SK-N-MC (cell line): ENCODE data around the gene FMN2.
"Not testable (repeated sequence)": the region's sequence is repeated elsewhere in the genome, so short reads cannot be mapped to it uniquely, and the experiment has no call there.

Source experiments
- DNase-seq: peaks from one replicate; pipeline ENCODE4 v3.0.0-alpha.2; 2011; ENCODE audit warnings: low read depth, low spot score
- H3K27ac ChIP-seq: fragments of 200-600 bp; sonication (generic); 2 replicates; pipeline ENCODE4 v1.5.1; 2016; ENCODE audit warnings: mixed run types
- H3K36me3 ChIP-seq: fragments of 200-600 bp; sonication (generic); 2 replicates; pipeline ENCODE4 v1.6.1; 2017; ENCODE audit warnings: antibody characterized with exemption, low read length, mixed read lengths; ENCODE audit not compliant: insufficient read depth
- H3K4me3 ChIP-seq: fragments of 200-600 bp; sonication (generic); 2 replicates; pipeline ENCODE4 v1.5.1; 2016
- H3K9ac ChIP-seq: fragments of 200-600 bp; sonication (generic); 2 replicates; pipeline ENCODE4 v1.8.0; 2017; ENCODE audit warnings: mixed run types, mixed read lengths; ENCODE audit not compliant: insufficient read length
- H3K9me3 ChIP-seq: fragments of 200-600 bp; sonication (generic); 2 replicates; pipeline ENCODE4 v1.6.1; 2017; ENCODE audit warnings: low read depth, mild to moderate bottlenecking, antibody characterized with exemption, low read length, moderate library complexity, mixed read lengths
- EZH2 ChIP-seq: fragments of 200-600 bp; sonication (generic); IDR thresholded peaks from one replicate; pipeline ENCODE4 v1.6.1; 2017; ENCODE audit warnings: antibody characterized with exemption
- FOXP2 ChIP-seq: optimal IDR thresholded peaks from 2 replicates; pipeline ENCODE3; 2011; ENCODE audit warnings: mild to moderate bottlenecking, moderate library complexity; ENCODE audit not compliant: insufficient read depth; ENCODE audit errors: extremely low read length, control extremely low read depth
- POLR2AphosphoS5 ChIP-seq: IDR thresholded peaks from 2 replicates; pipeline ENCODE4 v1.6.1; 2012; ENCODE audit warnings: mild to moderate bottlenecking, low read depth, low read length, borderline replicate concordance

FMN2 gene

GRCh38 chr1:240247899-240248298 is 156.2 kb downstream of the FMN2 start:
- TF ChIP-seq EZH2: no peak
- no peak for TF ChIP-seq FOXP2
- no peak for TF ChIP-seq POLR2AphosphoS5
- DNase-seq: no peak
- no peak overlapping the region for H3K27ac ChIP-seq

GRCh38 chr1:240254006-240254405 is 162.3 kb downstream of the FMN2 start:
- no peak for DNase-seq
- Histone ChIP-seq H3K9ac (no peak overlapping the region), H3K36me3 (no peaks in the 10 kb centered on the region), H3K27ac (no peak overlapping the region), H3K4me3 (no peak overlapping the region), H3K9me3 (no peaks in the 10 kb centered on the region)
- no peak for TF ChIP-seq EZH2
- no peak for TF ChIP-seq FOXP2
- TF ChIP-seq POLR2AphosphoS5: no peak

More at GRCh38 chr1:240247899-240248298, 156.2 kb downstream of the FMN2 start:
- no peaks in the 10 kb centered on the region for H3K9me3 ChIP-seq
- H3K4me3 ChIP-seq: no peak overlapping the region
- H3K36me3 ChIP-seq: no peaks in the 10 kb centered on the region
- no peak overlapping the region for H3K9ac ChIP-seq

GRCh38 chr1:240254778-240255291 is 163.2 kb downstream of the FMN2 start:
- TF ChIP-seq FOXP2 (no peak), POLR2AphosphoS5 (no peak), EZH2 (no peak)
- Histone ChIP-seq H3K27ac (no peak overlapping the region), H3K9me3 (no peaks in the 10 kb centered on the region), H3K36me3 (no peaks in the 10 kb centered on the region), H3K9ac (no peak overlapping the region), H3K4me3 (no peak overlapping the region)
- DNase-seq: no peak

- Histone ChIP-seq H3K36me3 (no peaks in the 10 kb centered on the region), H3K27ac (no peak overlapping the region), H3K4me3 (no peak overlapping the region), H3K9me3 (no peaks in the 10 kb centered on the region), H3K9ac (no peak overlapping the region)
- TF ChIP-seq EZH2 (no peak), FOXP2 (no peak), POLR2AphosphoS5 (no peak)
- DNase-seq: no peak
Observed at GRCh38 chr1:240255922-240256321, 164.2 kb downstream of the FMN2 start.

- DNase-seq: no peak
- H3K4me3 ChIP-seq: no peak overlapping the region
- TF ChIP-seq EZH2 (no peak), FOXP2 (no peak), POLR2AphosphoS5 (no peak)
- H3K9me3 ChIP-seq: no peaks in the 10 kb centered on the region
- H3K36me3 ChIP-seq: no peaks in the 10 kb centered on the region
- H3K27ac ChIP-seq: no peak overlapping the region
- H3K9ac ChIP-seq: no peak overlapping the region
Observed at GRCh38 chr1:240256836-240257503, 165.3 kb downstream of the FMN2 start.

- H3K9ac ChIP-seq: no peak overlapping the region
- no peak for DNase-seq
- no peaks in the 10 kb centered on the region for H3K36me3 ChIP-seq
- no peak overlapping the region for H3K27ac ChIP-seq
- H3K4me3 ChIP-seq: no peak overlapping the region
- TF ChIP-seq FOXP2: no peak
- TF ChIP-seq EZH2: no peak
- TF ChIP-seq POLR2AphosphoS5: no peak
- H3K9me3 ChIP-seq: no peaks in the 10 kb centered on the region
Observed at GRCh38 chr1:240258910-240259309, 167.2 kb downstream of the FMN2 start.

- not testable (repeated sequence) for H3K9me3 ChIP-seq, H3K9ac ChIP-seq, DNase-seq, H3K27ac ChIP-seq, H3K36me3 ChIP-seq, H3K4me3 ChIP-seq
Observed at GRCh38 chr1:240264494-240264893, 172.8 kb downstream of the FMN2 start.

- Histone ChIP-seq H3K9me3 (no peaks in the 10 kb centered on the region), H3K36me3 (no peaks in the 10 kb centered on the region), H3K9ac (no peak overlapping the region), H3K27ac (no peak overlapping the region), H3K4me3 (no peak overlapping the region)
- no peak for DNase-seq
- TF ChIP-seq EZH2 (no peak), FOXP2 (no peak), POLR2AphosphoS5 (no peak)
Observed at GRCh38 chr1:240271081-240271480, 179.4 kb downstream of the FMN2 start.

GRCh38 chr1:240274569-240274968 is 182.9 kb downstream of the FMN2 start:
- no peak for DNase-seq
- Histone ChIP-seq H3K36me3 (no peaks in the 10 kb centered on the region), H3K27ac (no peak overlapping the region), H3K4me3 (no peak overlapping the region), H3K9me3 (no peaks in the 10 kb centered on the region), H3K9ac (no peak overlapping the region)
- TF ChIP-seq FOXP2 (no peak), EZH2 (no peak), POLR2AphosphoS5 (no peak)

GRCh38 chr1:240275219-240275618 is 183.5 kb downstream of the FMN2 start:
- DNase-seq, H3K27ac ChIP-seq, H3K36me3 ChIP-seq, H3K9ac ChIP-seq, H3K4me3 ChIP-seq, H3K9me3 ChIP-seq: not testable (repeated sequence)
